GM19025 (cell line): ENCODE results near the gene NPFFR2.
"Not testable (repeated sequence)": the region's sequence is repeated elsewhere in the genome, so short reads cannot be mapped to it uniquely, and the experiment has no call there.

Experiments used
- ATAC-seq: cut with Tn5 transposase; IDR thresholded peaks from one replicate; pipeline ENCODE4 v1.9.1; 2021; ENCODE audit warnings: mild to moderate bottlenecking, low read depth, moderate library complexity; ENCODE audit not compliant: unreplicated experiment

The NPFFR2 gene

GRCh38 chr4:72031868-72032608, at the start of gene NPFFR2:
Gene NPFFR2 (plus strand): TSS chr4:72032000. CDS start chr4:72128592, 96,592 bp downstream.
- no peak for ATAC-seq

- ATAC-seq = no peak
Observed at GRCh38 chr4:71992571-71993312, 39.1 kb upstream of the NPFFR2 start.

GRCh38 chr4:71994559-71994958, 37.2 kb upstream of the NPFFR2 start:
- no peak for ATAC-seq

- ATAC-seq = no peak
Observed at GRCh38 chr4:71995297-71995696, 36.5 kb upstream of the NPFFR2 start.

GRCh38 chr4:72006586-72006985, 25.2 kb upstream of the NPFFR2 start:
- ATAC-seq = no peak

- ATAC-seq = no peak
Observed at GRCh38 chr4:72011906-72012305, 19.9 kb upstream of the NPFFR2 start.

GRCh38 chr4:72016011-72016410, 15.8 kb upstream of the NPFFR2 start:
- ATAC-seq = no peak

- ATAC-seq = no peak
Observed at GRCh38 chr4:72019688-72020087, 12.1 kb upstream of the NPFFR2 start.

- ATAC-seq = no peak
Observed at GRCh38 chr4:72022553-72022952, 9.2 kb upstream of the NPFFR2 start.

- no peak for ATAC-seq
Observed at GRCh38 chr4:72055566-72055965, 23.8 kb downstream of the NPFFR2 start.

GRCh38 chr4:72063726-72064125, 31.9 kb downstream of the NPFFR2 start:
- ATAC-seq = no peak

GRCh38 chr4:72067051-72067450, 35.3 kb downstream of the NPFFR2 start:
- no peak for ATAC-seq

- no peak for ATAC-seq
Observed at GRCh38 chr4:72073816-72074215, 42.0 kb downstream of the NPFFR2 start.

GRCh38 chr4:72076562-72076961, 44.8 kb downstream of the NPFFR2 start:
- no peak for ATAC-seq

GRCh38 chr4:72077346-72077745, 45.5 kb downstream of the NPFFR2 start:
- ATAC-seq = no peak

- ATAC-seq = peak; percentile 70
Observed at GRCh38 chr4:72084587-72085011, 52.8 kb downstream of the NPFFR2 start.

GRCh38 chr4:72090606-72091005, 58.8 kb downstream of the NPFFR2 start:
- ATAC-seq = not testable (repeated sequence)

GRCh38 chr4:72094059-72094797, 62.4 kb downstream of the NPFFR2 start:
- ATAC-seq = no peak

- no peak for ATAC-seq
Observed at GRCh38 chr4:72107456-72107855, 75.7 kb downstream of the NPFFR2 start.

GRCh38 chr4:72109364-72109763, 77.6 kb downstream of the NPFFR2 start:
- no peak for ATAC-seq

GRCh38 chr4:72109959-72110497, 78.2 kb downstream of the NPFFR2 start:
- no peak for ATAC-seq
